ENCODE measurements around the gene PCDHA1.
"Not testable (repeated sequence)": the region's sequence is repeated elsewhere in the genome, so short reads cannot be mapped to it uniquely, and the experiment has no call there.

The PCDHA1 gene

GRCh38 chr5:140808889-140809291, 22.9 kb downstream of the PCDHA1 start:
- DNase-seq, result no peak

- DNase-seq, result no peak
Observed at GRCh38 chr5:140821375-140822280, 35.7 kb downstream of the PCDHA1 start, which contains the start of gene PCDHA5. Gene PCDHA5 (plus strand): TSS chr5:140821613.

- no peak for DNase-seq
Observed at GRCh38 chr5:140822281-140822629, 36.3 kb downstream of the PCDHA1 start.

GRCh38 chr5:140822969-140823368, 37.0 kb downstream of the PCDHA1 start:
- not testable (repeated sequence) for DNase-seq

GRCh38 chr5:140823475-140823874, 37.5 kb downstream of the PCDHA1 start:
- no peak for DNase-seq

- DNase-seq, result no peak
Observed at GRCh38 chr5:140827704-140828361, 41.9 kb downstream of the PCDHA1 start, which contains the start of gene PCDHA6. Gene PCDHA6 (plus strand): TSS chr5:140827960. CDS start chr5:140828092, 132 bp downstream.

GRCh38 chr5:140828362-140828737, 42.4 kb downstream of the PCDHA1 start:
- DNase-seq, result no peak

GRCh38 chr5:140829511-140830501, 43.9 kb downstream of the PCDHA1 start:
- DNase-seq, result not testable (repeated sequence)

GRCh38 chr5:140833993-140834392, 48.1 kb downstream of the PCDHA1 start, which contains the start of gene PCDHA7:
Gene PCDHA7 (plus strand): TSS chr5:140834269. CDS start chr5:140834384, 115 bp downstream.
- no peak for DNase-seq

GRCh38 chr5:140834439-140835008, 48.6 kb downstream of the PCDHA1 start:
- not testable (repeated sequence) for DNase-seq

- DNase-seq, result no peak
Observed at GRCh38 chr5:140835622-140836510, 49.9 kb downstream of the PCDHA1 start.

GRCh38 chr5:140840978-140841962, 55.3 kb downstream of the PCDHA1 start, which contains the start of gene PCDHA8:
Gene PCDHA8 (plus strand): TSS chr5:140841187. CDS start chr5:140841322, 135 bp downstream.
- no peak for DNase-seq

GRCh38 chr5:140842798-140843733, 57.1 kb downstream of the PCDHA1 start:
- DNase-seq, result no peak

GRCh38 chr5:140848139-140849102, 62.5 kb downstream of the PCDHA1 start, which contains the start of gene PCDHA9:
Gene PCDHA9 (plus strand): TSS chr5:140848382. CDS start chr5:140848496, 114 bp downstream.
- not testable (repeated sequence) for DNase-seq

- not testable (repeated sequence) for DNase-seq
Observed at GRCh38 chr5:140849831-140850634, 64.1 kb downstream of the PCDHA1 start.
